Tibial nerve (tissue), 4 donors: Measurements from ENCODE around the gene NELFA.

Experiments used
- EP300 ChIP-seq, 2 donors: sonication (generic); formaldehyde crosslinking; IDR thresholded peaks; one replicate each; pipeline ENCODE4 v1.6.1; 2017; ENCODE audit warnings: antibody characterized with exemption in 2 of 2, mild to moderate bottlenecking in 1 of 2
- POLR2A ChIP-seq, 2 donors: fragments of 450-650 bp; IDR thresholded peaks; one replicate each; pipeline ENCODE4 v1.6.1; 2017; ENCODE audit warnings: antibody characterized with exemption in 2 of 2, mild to moderate bottlenecking in 2 of 2, moderate library complexity in 2 of 2
- TF ChIP-seq, protein P1 (sequence below), 5 experiments: fragments of 200-600 bp in 3 of 5; fragments of 450-650 bp in 2 of 5; sonication (generic) in 3 of 5; IDR thresholded peaks; one replicate each; pipeline ENCODE4 v1.5.1; 2016 to 2019; ENCODE audit warnings: antibody characterized with exemption in 5 of 5, mild to moderate bottlenecking in 3 of 5, moderate library complexity in 2 of 5

DNA sequence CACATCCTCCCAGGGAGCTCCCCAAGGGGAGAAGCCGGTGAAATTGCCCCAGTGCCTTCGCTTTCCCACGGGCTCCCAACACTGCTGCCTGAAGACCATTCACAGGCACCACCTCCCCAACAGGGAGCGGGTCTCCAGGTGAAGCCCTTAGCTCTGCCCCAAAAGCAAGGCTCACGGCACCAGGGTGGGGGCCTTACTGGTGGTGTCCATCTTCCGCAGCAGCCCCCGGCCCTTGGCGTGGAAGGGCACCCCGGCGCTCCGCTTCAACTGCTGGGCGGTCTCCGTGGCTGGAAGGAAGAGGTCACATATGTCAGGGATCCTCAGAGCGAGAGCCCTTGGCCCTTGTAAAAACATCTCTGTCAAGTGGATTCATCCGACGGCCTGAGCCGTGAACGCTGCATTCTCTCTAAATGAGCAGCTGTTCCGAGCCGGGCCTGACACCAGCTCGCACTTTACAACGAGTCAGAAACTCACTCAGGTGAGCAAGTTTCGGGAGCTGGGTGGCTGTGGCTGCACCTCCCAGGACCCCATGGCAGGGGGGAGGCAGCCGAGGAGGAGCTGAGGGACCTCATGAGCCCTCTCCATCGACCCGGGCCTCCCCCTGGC lies 20.9 kb downstream of the NELFA start:
- TF ChIP-seq, protein P1, sequence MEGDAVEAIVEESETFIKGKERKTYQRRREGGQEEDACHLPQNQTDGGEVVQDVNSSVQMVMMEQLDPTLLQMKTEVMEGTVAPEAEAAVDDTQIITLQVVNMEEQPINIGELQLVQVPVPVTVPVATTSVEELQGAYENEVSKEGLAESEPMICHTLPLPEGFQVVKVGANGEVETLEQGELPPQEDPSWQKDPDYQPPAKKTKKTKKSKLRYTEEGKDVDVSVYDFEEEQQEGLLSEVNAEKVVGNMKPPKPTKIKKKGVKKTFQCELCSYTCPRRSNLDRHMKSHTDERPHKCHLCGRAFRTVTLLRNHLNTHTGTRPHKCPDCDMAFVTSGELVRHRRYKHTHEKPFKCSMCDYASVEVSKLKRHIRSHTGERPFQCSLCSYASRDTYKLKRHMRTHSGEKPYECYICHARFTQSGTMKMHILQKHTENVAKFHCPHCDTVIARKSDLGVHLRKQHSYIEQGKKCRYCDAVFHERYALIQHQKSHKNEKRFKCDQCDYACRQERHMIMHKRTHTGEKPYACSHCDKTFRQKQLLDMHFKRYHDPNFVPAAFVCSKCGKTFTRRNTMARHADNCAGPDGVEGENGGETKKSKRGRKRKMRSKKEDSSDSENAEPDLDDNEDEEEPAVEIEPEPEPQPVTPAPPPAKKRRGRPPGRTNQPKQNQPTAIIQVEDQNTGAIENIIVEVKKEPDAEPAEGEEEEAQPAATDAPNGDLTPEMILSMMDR (IDR thresholded peaks at IDR 0.05), result no peak
- no peak for TF ChIP-seq POLR2A (IDR thresholded peaks at IDR 0.05)
- no peak for TF ChIP-seq EP300 (IDR thresholded peaks at IDR 0.05)
